ENCODE results near the gene CACNA1B.

GRCh38 chr9:137987244-137988030 is 109.9 kb downstream of the CACNA1B start:
- no peak for TF ChIP-seq CTCF (IDR thresholded peaks at IDR 0.05)
- no peak for TF ChIP-seq POLR2A (IDR thresholded peaks at IDR 0.05)
